EL (cell line): Measurements from ENCODE around the gene UGGT2.
A peak's percentile ranks its signal among the peaks of the same experiment; 100 is the strongest.
"Not testable (repeated sequence)": the region's sequence is repeated elsewhere in the genome, so short reads cannot be mapped to it uniquely, and the experiment has no call there.

ENCODE experiments used
- DNase-seq: peaks from one replicate; pipeline ENCODE4 v3.0.0-alpha.2; 2016

Gene UGGT2

DNA sequence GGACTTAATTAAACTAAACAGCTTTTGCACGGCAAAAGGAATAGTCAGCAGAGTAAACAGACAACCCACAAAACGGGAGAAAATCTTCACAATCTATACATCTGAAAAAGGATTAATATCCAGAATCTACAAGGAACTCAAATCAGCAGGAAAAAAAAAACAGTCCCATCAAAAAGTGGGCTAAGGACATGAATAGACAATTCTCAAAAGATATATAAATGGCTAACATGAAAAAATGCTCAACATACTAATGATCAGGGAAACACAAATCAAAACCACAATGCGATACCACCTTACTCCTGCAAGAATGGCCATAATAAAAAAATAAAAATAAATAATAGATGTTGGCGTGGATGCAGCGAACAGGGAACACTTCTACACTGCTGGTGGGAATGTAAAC, 1.7 kb downstream of the UGGT2 start:
- not testable (repeated sequence) for DNase-seq

DNA sequence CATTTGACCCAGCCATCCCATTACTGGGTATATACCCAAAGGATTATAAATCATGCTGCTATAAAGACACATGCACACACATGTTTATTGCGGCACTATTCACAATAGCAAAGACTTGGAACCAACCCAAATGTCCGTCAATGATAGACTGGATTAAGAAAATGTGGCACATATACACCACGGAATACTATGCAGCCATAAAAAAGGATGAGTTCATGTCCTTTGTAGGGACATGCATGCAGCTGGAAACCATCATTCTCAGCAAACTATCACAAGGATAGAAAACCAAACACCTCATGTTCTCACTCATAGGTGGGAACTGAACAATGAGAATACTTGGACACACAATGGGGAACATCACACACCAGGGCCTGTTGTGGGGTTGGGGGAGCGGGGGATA, 2.2 kb downstream of the UGGT2 start:
- not testable (repeated sequence) for DNase-seq

- not testable (repeated sequence) for DNase-seq
Observed at GRCh38 chr13:96046449-96047126, 6.6 kb downstream of the UGGT2 start.

GRCh38 chr13:96044238-96044637, 9.0 kb downstream of the UGGT2 start:
- no peak for DNase-seq

DNA sequence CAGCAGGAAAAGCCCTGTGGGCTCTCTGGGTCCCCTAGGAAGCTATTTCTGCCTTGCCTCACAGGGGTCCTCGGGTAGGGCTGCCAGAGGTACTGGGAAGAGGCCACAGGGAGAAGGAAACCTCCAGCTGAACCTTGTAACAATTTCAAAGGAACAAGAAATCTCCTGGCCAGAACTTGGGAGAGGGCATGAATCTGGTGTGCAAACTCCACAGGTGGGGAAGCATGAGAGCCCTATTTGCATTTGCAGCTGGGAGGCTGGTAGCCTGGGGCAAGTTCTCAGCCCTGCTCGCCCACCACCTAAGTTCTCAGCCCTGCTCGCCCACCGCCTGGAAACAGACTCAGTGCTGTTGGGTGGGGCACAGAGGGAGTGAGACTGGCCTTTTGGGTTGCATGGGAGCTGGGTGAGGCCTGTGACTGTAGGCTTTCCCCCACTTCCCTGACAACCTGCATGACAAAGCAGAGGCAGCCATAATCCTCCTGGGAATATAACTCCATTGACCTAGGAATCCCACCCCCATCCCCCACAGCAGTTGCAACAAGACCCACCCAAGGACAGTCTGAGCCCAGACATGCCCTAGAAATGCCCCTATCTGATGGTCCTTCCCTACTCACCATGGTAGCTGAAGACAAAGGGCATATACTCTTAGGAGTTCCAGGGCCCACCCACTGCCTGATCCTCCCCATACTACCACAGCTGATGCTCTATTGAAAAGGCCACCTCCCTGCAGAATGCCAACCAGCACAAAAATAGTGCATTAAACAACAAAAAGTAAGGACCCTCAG, 11.7 kb downstream of the UGGT2 start:
- no peak for DNase-seq

GRCh38 chr13:96036515-96036914, 16.7 kb downstream of the UGGT2 start:
- no peak for DNase-seq

- no peak for DNase-seq
Observed at GRCh38 chr13:96034662-96035061, 18.5 kb downstream of the UGGT2 start.

DNA sequence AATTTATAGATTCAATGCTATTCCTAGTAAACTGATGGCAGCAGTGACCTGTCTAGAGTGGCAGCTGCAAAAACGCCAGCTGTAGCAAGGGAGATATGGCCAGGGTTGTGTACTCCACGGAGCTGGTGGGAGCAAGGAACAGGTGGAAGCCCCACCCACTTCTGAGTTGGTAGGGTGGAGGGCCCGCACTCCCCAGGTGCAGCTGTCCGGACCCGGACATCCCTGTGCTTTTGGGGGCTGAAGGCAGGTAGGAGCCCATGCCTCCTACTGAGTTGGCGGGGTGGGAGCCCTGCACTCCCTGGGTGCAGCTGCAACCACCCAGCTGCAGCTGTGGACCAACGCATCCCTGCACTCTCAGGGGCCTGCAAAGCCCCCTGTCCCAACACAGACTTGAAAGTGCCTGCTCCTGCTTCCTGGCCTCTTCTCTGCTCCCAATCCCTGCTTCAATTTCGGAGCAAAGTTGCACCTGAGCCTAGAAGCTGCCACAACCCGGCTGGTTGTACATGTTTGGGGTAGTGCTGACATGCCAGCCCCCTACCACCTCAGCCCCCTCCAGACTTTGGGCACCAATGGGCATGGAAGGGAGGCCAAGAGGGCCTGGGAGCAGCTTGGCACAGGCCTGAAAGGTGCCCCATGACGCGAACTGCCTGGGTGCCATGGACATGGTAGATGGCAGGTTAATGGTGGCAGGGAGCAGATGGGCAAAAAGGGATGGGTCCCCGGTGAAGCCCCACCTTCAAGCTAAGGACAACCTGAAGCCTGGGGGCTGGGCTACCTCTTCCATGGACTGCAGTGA, 19.8 kb downstream of the UGGT2 start:
- no peak for DNase-seq

DNA sequence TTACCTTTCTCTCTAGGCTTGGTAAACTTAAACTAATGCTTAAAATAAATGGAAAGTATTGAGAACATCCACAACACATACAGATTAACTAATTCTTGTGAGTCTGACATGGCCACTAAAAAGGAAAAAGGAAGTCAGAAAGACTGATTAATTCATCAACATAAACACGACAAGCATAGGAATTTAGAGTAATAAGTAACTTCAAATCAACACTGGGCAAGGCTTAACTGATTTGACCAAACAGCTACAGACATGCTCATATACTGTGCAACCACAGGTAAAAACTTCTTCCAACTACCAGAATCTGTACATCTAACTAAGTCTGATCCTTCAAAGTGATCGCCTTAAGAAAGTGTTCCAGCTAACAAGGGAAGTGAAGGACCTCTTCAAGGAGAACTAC, 20.5 kb downstream of the UGGT2 start:
- DNase-seq = no peak

DNA sequence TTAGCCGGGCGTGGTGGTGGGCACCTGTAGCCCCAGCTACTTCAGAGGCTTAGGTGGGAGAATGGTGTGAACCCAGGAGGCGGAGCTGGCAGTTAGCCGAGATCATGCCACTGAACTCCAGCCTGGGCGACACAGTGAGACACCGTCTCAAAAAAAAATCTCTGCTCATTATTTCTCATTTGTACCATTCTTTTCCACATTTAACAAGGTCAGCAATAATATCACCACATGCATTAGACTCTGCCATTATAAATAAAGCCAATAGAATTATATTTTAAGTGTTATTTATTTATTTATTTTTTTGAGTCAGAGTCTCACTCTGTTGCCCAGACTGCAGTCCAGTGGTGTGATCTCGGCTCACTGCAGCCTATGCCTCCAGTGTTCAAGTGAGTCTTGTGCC, 24.2 kb downstream of the UGGT2 start:
- no peak for DNase-seq

- DNase-seq = no peak
Observed at GRCh38 chr13:96027496-96027895, 25.7 kb downstream of the UGGT2 start.

- DNase-seq = peak; percentile 21
Observed at GRCh38 chr13:96025283-96025682, 27.9 kb downstream of the UGGT2 start.

GRCh38 chr13:96020931-96021330, 32.3 kb downstream of the UGGT2 start:
- no peak for DNase-seq

GRCh38 chr13:96020155-96020575, 33.0 kb downstream of the UGGT2 start:
- peak; percentile 50 for DNase-seq

DNA sequence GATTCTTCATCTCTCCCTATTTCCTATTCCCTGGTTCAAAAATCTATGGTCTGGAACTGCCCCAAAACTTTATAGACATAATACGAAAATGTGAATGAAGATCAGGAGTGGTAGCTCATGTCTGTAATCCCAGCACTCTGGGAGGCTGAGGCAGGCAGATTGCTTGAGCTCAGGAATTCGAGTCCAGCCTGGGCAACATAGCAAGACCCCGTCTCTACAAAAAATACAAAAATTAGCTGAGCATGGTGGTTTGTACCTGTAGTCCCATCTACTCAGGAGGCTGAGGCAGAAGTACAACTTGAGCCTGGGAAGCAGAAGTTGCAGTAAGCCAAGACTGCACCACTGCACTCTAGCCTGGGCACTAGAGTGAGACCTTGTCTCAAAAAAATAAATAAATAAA, 35.1 kb downstream of the UGGT2 start:
- DNase-seq = no peak

DNA sequence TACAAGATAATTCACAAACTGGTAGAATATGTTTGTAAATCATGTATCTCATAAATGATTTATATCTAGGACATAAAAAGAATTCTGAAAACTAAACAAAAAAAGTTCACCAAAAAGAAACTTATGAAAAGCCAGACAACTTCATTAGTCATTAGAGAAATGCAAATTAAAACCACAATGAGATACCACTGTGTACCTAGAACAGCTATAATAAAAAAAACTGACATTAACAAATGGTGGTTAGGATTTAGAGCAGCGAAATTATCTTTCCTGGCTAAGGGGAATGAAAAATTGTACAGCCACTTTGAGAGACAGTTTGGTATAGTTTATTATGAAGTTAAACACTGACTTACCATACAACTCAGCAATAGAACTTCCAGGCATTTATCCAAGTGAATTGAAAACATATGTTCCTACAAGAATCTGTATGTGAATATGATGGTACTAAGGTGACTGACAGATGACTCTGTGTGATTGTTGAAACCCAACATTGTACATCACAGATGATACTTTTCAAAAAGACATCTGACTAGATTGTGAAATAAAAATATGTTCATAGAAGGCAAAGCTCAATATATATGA, 41.8 kb downstream of the UGGT2 start:
- DNase-seq = peak; percentile 3

DNA sequence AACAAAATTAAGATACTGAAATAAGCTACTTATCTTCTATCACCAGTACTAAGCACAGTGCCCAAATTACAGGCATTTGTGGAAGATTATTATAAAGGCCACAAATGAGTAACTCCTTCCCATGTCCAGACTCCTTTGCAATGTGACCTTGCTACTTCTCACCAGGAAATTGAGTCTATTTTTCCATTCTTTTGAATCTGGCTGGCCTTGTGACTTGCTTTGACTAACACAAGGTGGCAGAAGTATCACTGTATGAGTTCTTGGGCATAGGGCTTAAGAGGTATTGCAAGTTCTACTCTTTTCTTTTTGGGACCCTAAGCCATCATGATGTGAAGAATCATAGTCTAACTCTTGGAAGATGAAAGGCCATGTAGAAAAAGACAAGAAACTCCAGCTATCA, 49.9 kb downstream of the UGGT2 start:
- DNase-seq = no peak

- no peak for DNase-seq
Observed at GRCh38 chr13:96002322-96003131, 50.7 kb downstream of the UGGT2 start.

DNA sequence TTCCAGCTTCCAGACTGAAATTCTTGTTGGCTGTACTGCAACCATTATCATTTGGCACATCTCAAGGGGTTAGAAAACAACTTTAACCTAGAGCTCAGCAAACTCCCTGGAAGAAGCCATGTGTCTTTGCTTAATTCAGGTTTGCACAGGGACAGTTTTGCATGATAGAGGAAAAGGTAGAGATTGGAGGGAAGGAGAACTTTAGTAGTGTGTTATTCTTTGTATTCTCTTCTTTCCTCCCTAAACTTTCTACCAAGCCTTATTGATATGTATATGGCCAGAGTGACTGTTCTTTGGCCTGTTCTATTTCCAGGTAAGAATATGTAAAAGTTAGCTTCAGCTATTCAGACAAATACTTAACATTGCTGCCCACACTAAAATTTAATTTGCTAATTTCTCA, 53.1 kb downstream of the UGGT2 start:
- DNase-seq = no peak

DNA sequence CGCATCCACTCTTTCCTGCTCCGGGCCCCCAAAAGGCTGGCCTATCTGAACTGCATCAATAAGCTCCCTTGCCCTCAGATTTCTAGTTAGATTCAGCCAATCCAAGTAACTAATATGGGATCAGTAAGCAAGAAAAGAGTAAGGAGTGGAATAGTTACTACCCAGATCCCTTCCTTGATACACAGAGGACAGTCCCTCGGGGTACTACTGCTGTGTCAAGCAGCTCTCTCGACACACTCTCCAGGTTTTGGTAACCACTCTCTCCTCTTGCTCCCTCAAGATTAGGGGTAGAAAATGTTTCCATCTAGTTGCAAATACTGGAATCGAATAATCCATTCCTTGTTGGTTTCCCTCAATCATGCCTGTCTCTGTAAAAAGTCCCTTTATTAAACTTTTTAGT, 65.4 kb downstream of the UGGT2 start:
- DNase-seq = no peak

DNA sequence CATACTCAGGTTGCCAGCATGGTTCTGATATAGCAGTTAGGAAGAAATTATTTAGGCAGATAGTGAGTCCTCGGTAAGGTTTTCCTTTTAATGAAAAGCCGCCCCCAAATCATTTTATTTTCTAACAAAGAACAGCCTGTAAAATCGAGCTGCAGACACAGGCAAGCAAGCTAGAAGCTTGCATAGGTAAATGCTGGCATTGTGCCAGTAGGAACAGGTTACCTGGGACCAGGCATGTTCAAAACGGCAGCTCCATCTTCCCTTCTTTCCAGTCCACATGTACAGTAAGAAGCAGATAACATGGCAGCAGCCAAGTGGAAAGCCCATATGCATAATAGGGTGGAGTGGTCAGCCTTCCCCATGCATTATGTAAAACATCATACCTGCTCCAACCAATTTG, 71.1 kb downstream of the UGGT2 start:
- no peak for DNase-seq

DNA sequence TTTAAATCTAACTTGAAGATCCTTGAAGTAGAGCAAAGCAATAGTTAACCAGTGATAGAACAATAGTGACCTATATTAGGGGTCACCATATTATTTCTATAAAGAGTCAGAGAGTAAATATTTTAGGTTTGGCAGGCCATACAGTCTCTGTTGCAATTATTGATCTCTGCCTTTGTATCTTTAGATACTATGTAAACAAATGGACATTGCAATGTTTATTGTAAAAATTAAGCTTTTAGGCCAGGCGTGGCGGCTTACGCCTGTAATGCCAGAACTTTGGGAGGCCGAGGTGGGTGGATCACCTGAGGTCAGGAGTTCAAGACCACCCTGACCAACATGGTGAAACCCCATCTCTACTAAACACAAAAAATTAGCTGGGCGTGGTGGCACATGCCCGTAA, 80.5 kb downstream of the UGGT2 start:
- DNase-seq = not testable (repeated sequence)
